GM12878 (cell line): ENCODE data around the gene AGBL5. TPM values are rescaled to one million over a fixed set of nuclear protein-coding genes. Genes with fewer than 3 reads are reported as not detected.

Experiments used
- ATAC-seq: fragments of 200-7000 bp; cut with Tn5 transposase; 3 replicates; pipeline ENCODE4 v1.9.1; 2020; ENCODE audit warnings: mild to moderate bottlenecking, moderate library complexity
- BruUV-seq: library from RNA; stranded (reverse); fragments of 400-500 nt; replicated peaks from 2 replicates; lab custom pipeline; 2021; lab: Mats Ljungman, UMichigan
- CTCF ChIA-PET: fragments of 300-600 bp; sonication (Branson Sonifier 250); formaldehyde crosslinking; extraction: SDS; loops from one replicate; lab custom pipeline; 2021; ENCODE audit warnings: inconsistent platforms; lab: Yijun Ruan, JAX
- POLR2A ChIA-PET: fragments of 350-600 bp; formaldehyde crosslinking; extraction: SDS; loops from one replicate; lab custom pipeline; 2021; ENCODE audit warnings: inconsistent platforms; lab: Charles Lee
- RAD21 ChIA-PET: fragments of 300-600 bp; sonication (Branson Sonifier 250); formaldehyde crosslinking; loops from one replicate; lab custom pipeline; 2023; ENCODE audit warnings: antibody characterized with exemption; ENCODE audit not compliant: unreplicated experiment; lab: Charles Lee
- SMC1A ChIA-PET: fragments of 300-600 bp; sonication (Branson Sonifier 250); formaldehyde crosslinking; loops from one replicate; lab custom pipeline; 2023; ENCODE audit not compliant: unreplicated experiment, uncharacterized antibody; lab: Charles Lee
- DNase-seq: peaks from one replicate; pipeline ENCODE4 v3.0.0-alpha.2; 2011; ENCODE audit warnings: low read depth, low spot score
- FAIRE-seq: peaks from 3 replicates; lab custom pipeline; 2011; peaks lifted over from hg19 to GRCh38; lab: Jason Lieb, UNC
- H2AFZ ChIP-seq: 2 replicates; pipeline ENCODE4 v1.6.0; 2011; ENCODE audit warnings: low read depth, low read length, control low read depth; ENCODE audit not compliant: control insufficient read depth
- H3K27ac ChIP-seq: 2 replicates; pipeline ENCODE4 v1.5.1; 2011; ENCODE audit warnings: control low read depth; ENCODE audit not compliant: control insufficient read depth, insufficient read depth
- H3K27me3 ChIP-seq, 2 experiments: replicated peaks in 1 of 2; 2 replicates each; pipeline versions ENCODE4 v1.6.0 to v1.6.1; 2011; ENCODE audit warnings: low read length in 1 of 2; ENCODE audit not compliant: control insufficient read depth in 2 of 2, insufficient read depth in 2 of 2
- H3K36me3 ChIP-seq, 2 experiments: 2 replicates each; pipeline ENCODE4 v1.5.1; 2011; ENCODE audit warnings: low read length in 1 of 2; ENCODE audit not compliant: control insufficient read depth in 2 of 2, insufficient read depth in 2 of 2
- H3K4me1 ChIP-seq: 2 replicates; pipeline ENCODE4 v1.6.1; 2011; ENCODE audit warnings: mild to moderate bottlenecking, low read length, moderate library complexity, mixed read lengths; ENCODE audit not compliant: control insufficient read depth, insufficient read depth
- H3K4me2 ChIP-seq: 2 replicates; pipeline ENCODE4 v1.6.0; 2011; ENCODE audit warnings: control low read depth; ENCODE audit not compliant: control insufficient read depth, insufficient read depth
- H3K4me3 ChIP-seq: fragments of 200-600 bp; sonication (generic); 2 replicates; pipeline ENCODE4 v1.5.1; 2016
- H3K79me2 ChIP-seq: 2 replicates; pipeline ENCODE4 v1.6.0; 2011; ENCODE audit warnings: low read length; ENCODE audit not compliant: control insufficient read depth, insufficient read depth
- H3K9ac ChIP-seq: 2 replicates; pipeline ENCODE4 v1.8.0; 2011; ENCODE audit warnings: low read length, control low read depth, mixed read lengths; ENCODE audit not compliant: control insufficient read depth, insufficient read depth
- H3K9me3 ChIP-seq: replicated peaks from 3 replicates; pipeline ENCODE4 v1.5.1; 2011; ENCODE audit warnings: mild to moderate bottlenecking, low read length; ENCODE audit not compliant: control insufficient read depth, insufficient read depth
- H4K20me1 ChIP-seq: 2 replicates; pipeline ENCODE4 v1.6.0; 2011; ENCODE audit not compliant: control insufficient read depth, insufficient read depth
- ATF7 ChIP-seq: fragments of 450-650 bp; IDR thresholded peaks from 2 replicates; pipeline ENCODE4 v1.6.1; 2016; ENCODE audit warnings: low read depth, mild to moderate bottlenecking
- BCLAF1 ChIP-seq: fragments of 450-650 bp; IDR thresholded peaks from 2 replicates; pipeline ENCODE4 v1.6.1; 2017; ENCODE audit warnings: antibody characterized with exemption, mild to moderate bottlenecking, moderate library complexity
- BMI1 ChIP-seq: fragments of 450-650 bp; IDR thresholded peaks from 2 replicates; pipeline ENCODE4 v1.6.1; 2016; ENCODE audit warnings: mild to moderate bottlenecking, moderate library complexity, borderline replicate concordance
- CHD4 ChIP-seq: fragments of 200-600 bp; sonication (generic); IDR thresholded peaks from 2 replicates; pipeline ENCODE4 v1.6.1; 2016; ENCODE audit warnings: mild to moderate bottlenecking
- EP300 ChIP-seq, 2 experiments: fragments of 150-350 bp in 1 of 2; IDR thresholded peaks; 2 replicates each; pipeline ENCODE4 v1.6.1; 2011 to 2012; ENCODE audit warnings: low read depth in 2 of 2, low read length in 2 of 2, borderline replicate concordance in 1 of 2, improper control_type of control experiment in 1 of 2, inconsistent platforms in 1 of 2; ENCODE audit not compliant: control insufficient read depth in 1 of 2
- JUNB ChIP-seq: IDR thresholded peaks from 2 replicates; pipeline ENCODE4 v1.6.1; 2016; ENCODE audit warnings: antibody characterized with exemption, mild to moderate bottlenecking
- KDM1A ChIP-seq: fragments of 200-600 bp; sonication (generic); IDR thresholded peaks from 2 replicates; pipeline ENCODE4 v1.6.1; 2016; ENCODE audit warnings: borderline replicate concordance
- MTA2 ChIP-seq: fragments of 450-650 bp; IDR thresholded peaks from 2 replicates; pipeline ENCODE4 v1.6.1; 2016; ENCODE audit warnings: low read depth, mild to moderate bottlenecking, moderate library complexity
- NFIC ChIP-seq: IDR thresholded peaks from 2 replicates; pipeline ENCODE4 v1.6.1; 2012; ENCODE audit warnings: low read depth, mild to moderate bottlenecking, inconsistent platforms, low read length, moderate library complexity
- NFYB ChIP-seq: IDR thresholded peaks from 2 replicates; pipeline ENCODE4 v1.6.1; 2011; ENCODE audit warnings: low read depth, mild to moderate bottlenecking, low read length, improper control_type of control experiment, moderate library complexity; ENCODE audit not compliant: insufficient read depth
- NRF1 ChIP-seq: conservative IDR thresholded peaks from 2 replicates; pipeline ENCODE4 v1.6.1; 2011; ENCODE audit warnings: mild to moderate bottlenecking, low read depth, low read length, improper control_type of control experiment
- POLR2AphosphoS5 ChIP-seq: IDR thresholded peaks from 2 replicates; pipeline ENCODE4 v1.6.1; 2011; ENCODE audit warnings: mild to moderate bottlenecking, low read length, inconsistent platforms
- RAD51 ChIP-seq: fragments of 450-650 bp; IDR thresholded peaks from 2 replicates; pipeline ENCODE4 v1.6.1; 2016; ENCODE audit warnings: moderate library complexity, mild to moderate bottlenecking, inconsistent platforms
- RELA ChIP-seq: fragments of 450-650 bp; IDR thresholded peaks from 2 replicates; pipeline ENCODE4 v1.8.0; 2014; ENCODE audit warnings: borderline replicate concordance; ENCODE audit not compliant: partially characterized antibody
- STAT1 ChIP-seq: fragments of 450-650 bp; conservative IDR thresholded peaks from 2 replicates; pipeline ENCODE4 v1.6.1; 2014; ENCODE audit warnings: antibody characterized with exemption, mild to moderate bottlenecking
- TAF1 ChIP-seq: IDR thresholded peaks from 2 replicates; pipeline ENCODE4 v1.6.1; 2011; ENCODE audit warnings: mild to moderate bottlenecking, low read depth, low read length, borderline replicate concordance
- WGBS: methylation state at CpG from one replicate; pipeline ENCODE4 v1.1.6; 2016; ENCODE audit warnings: low lambda C conversion rate; ENCODE audit not compliant: insufficient replicate concordance, insufficient coverage; ENCODE audit errors: missing lambda C conversion rate; 5-methylcytosine and 5-hydroxymethylcytosine counted together
- in situ Hi-C: fragments of 300-500 bp; cut with MboI; formaldehyde crosslinking; loops from 9 replicates; pipeline ENCODE4 v1.14.3; 2018; ENCODE audit warnings: mixed read lengths
- intact Hi-C: fragments of 100-400 bp; cut with micrococcal nuclease; formaldehyde crosslinking; loops from one replicate; pipeline ENCODE4 v1.14.2; 2022; ENCODE audit not compliant: unreplicated experiment
- polyA plus RNA-seq, 11 experiments: library from polyadenylated mRNA; depleted of rRNA in 4 of 11; unstranded in 6 of 11; stranded (reverse) in 5 of 11; fragments of >200 nt; fragmentation: Nextera tagmentation in 4 of 11; fragmentation: Illumina TruSeq in 1 of 11; extraction: Ambion mirVana in 4 of 11; extraction: Trizol in 1 of 11; gene quantifications; 1 replicate in 1 of 11; 2 replicates in 10 of 11; pipeline versions ENCODE4 v1.2.1 to v1.2.3, GENCODE V29; 2011 to 2016; ENCODE audit warnings: inconsistent platforms in 2 of 11, missing spikeins in 2 of 11, low read depth in 1 of 11
- total RNA-seq, 4 experiments: library from RNA; depleted of rRNA in 3 of 4; stranded (reverse); fragments of >200 nt in 3 of 4; fragmentation: Illumina TruSeq in 1 of 4; extraction: Trizol in 1 of 4; gene quantifications; 2 replicates each; pipeline versions ENCODE4 v1.2.1 to v1.2.3, GENCODE V29; 2013 to 2021
- TF ChIP-seq, protein P1 (sequence below): IDR thresholded peaks from 2 replicates; pipeline ENCODE4 v1.6.1; 2012; ENCODE audit warnings: low read depth, low read length, improper control_type of control experiment
- TF ChIP-seq, protein P2 (sequence below): fragments of 450-650 bp; IDR thresholded peaks from 2 replicates; pipeline ENCODE4 v1.6.1; 2016; ENCODE audit warnings: mild to moderate bottlenecking

AGBL5 gene
- total and polyA plus RNA-seq, 10 of the 15 experiments (the other 5 are each of a cell fraction or from before 2014, with no cell fraction given), result 1.9 to 28.5 (median 19.5) TPM

DNA sequence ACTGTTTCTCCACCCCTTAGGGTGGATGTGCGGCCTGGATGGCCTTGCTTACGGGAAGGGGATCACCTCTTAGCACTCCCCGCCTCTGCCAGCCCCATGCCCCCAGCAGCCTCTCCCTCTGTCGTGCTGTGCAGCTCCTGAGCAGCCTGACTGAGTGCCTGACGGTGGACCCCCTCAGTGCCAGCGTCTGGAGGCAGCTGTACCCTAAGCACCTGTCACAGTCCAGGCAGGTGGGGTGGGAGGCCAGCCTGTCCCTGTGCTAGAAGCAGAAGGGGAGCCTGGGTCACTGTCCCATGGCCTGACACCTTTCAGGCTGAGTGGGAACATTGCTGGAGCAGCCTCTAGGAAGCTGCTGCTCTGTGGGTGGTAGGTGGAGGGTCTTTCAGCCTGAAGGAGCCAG is 13.5 kb upstream of the AGBL5 start:
- Histone ChIP-seq H3K4me3 (no peak overlapping the region), H3K9me3 (no peaks in the 10 kb centered on the region), H3K36me3 (peaks cover 39 to 49% of the 10 kb centered on the region in 2 experiments), H4K20me1 (no peaks in the 10 kb centered on the region), H2AFZ (no peak overlapping the region), H3K4me2 (no peak overlapping the region), H3K27ac (no peak overlapping the region), H3K9ac (no peak overlapping the region), H3K4me1 (peaks cover 47% of the 10 kb centered on the region), H3K27me3 (no peaks in the 10 kb centered on the region), H3K79me2 (peaks cover 27% of the 10 kb centered on the region)
- TF ChIP-seq MTA2 (no peak), RELA (no peak), TAF1 (no peak), NRF1 (no peak), KDM1A (no peak), RAD51 (no peak), EP300 (IDR thresholded peaks at IDR 0.05; ENCODE audit: borderline replicate concordance in 1 of 2, control insufficient read depth in 1 of 2, low read depth in 2 of 2, low read length in 2 of 2) (no peak), STAT1 (no peak), JUNB (no peak), BMI1 (no peak), NFYB (no peak), POLR2AphosphoS5 (no peak), BCLAF1 (no peak), CHD4 (no peak), NFIC (no peak), ATF7 (no peak)
- TF ChIP-seq, protein P1, sequence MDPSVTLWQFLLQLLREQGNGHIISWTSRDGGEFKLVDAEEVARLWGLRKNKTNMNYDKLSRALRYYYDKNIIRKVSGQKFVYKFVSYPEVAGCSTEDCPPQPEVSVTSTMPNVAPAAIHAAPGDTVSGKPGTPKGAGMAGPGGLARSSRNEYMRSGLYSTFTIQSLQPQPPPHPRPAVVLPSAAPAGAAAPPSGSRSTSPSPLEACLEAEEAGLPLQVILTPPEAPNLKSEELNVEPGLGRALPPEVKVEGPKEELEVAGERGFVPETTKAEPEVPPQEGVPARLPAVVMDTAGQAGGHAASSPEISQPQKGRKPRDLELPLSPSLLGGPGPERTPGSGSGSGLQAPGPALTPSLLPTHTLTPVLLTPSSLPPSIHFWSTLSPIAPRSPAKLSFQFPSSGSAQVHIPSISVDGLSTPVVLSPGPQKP, result no peak
- TF ChIP-seq, protein P2, sequence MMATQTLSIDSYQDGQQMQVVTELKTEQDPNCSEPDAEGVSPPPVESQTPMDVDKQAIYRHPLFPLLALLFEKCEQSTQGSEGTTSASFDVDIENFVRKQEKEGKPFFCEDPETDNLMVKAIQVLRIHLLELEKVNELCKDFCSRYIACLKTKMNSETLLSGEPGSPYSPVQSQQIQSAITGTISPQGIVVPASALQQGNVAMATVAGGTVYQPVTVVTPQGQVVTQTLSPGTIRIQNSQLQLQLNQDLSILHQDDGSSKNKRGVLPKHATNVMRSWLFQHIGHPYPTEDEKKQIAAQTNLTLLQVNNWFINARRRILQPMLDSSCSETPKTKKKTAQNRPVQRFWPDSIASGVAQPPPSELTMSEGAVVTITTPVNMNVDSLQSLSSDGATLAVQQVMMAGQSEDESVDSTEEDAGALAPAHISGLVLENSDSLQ, result no peak
- ChIA-PET SMC1A (interaction anchor here (1.4 kb wide), 1 partner anchor 22 kb away, joined by 5 read pairs; no protein-coding TSS in a partner anchor), RAD21 (interaction anchor here (1.4 kb wide), 1 partner anchor 76 kb away, joined by 3 read pairs; no protein-coding TSS in a partner anchor), POLR2A (interaction anchor here (0.6 to 5.3 kb wide), 2 partner anchors 12 to 45 kb away, joined by 3 to 45 read pairs; partner anchors contain the start of gene AGBL5), CTCF (interaction anchor here (5.2 kb wide), 1 partner anchor 12 kb away, joined by 26 read pairs; the partner anchor contains the start of gene AGBL5)
- no TSS peak for BruUV-seq
- no peak for ATAC-seq
- no peak for DNase-seq
- in situ Hi-C loops (no loop called here), intact Hi-C loops (no loop called here)
- 91% methylated on average over 6 of the region's 6 CpGs for WGBS
- FAIRE-seq, result no peak
